Fibroblast of lung (primary cell): ENCODE measurements around the gene NFIC. TPM values are rescaled to one million over a fixed set of nuclear protein-coding genes. Genes with fewer than 3 reads are reported as not detected.

Experiments used
- DNase-seq, 2 donors: peaks; one replicate each; pipeline versions ENCODE4 v3.0.0 to v3.0.0-alpha.2; 2010; ENCODE audit warnings: low read depth in 2 of 2
- H2AFZ ChIP-seq: 2 replicates; pipeline ENCODE4 v1.5.1; 2012; ENCODE audit warnings: low read length, control low read depth, inconsistent platforms
- H3K27ac ChIP-seq: 2 replicates; pipeline ENCODE4 v1.5.1; 2011; ENCODE audit warnings: low read length, control low read depth; ENCODE audit not compliant: insufficient read depth
- H3K27me3 ChIP-seq: 2 replicates; pipeline ENCODE4 v1.5.1; 2011; ENCODE audit warnings: mild to moderate bottlenecking, low read length; ENCODE audit not compliant: control insufficient read depth, insufficient read depth
- H3K36me3 ChIP-seq: 2 replicates; pipeline ENCODE4 v1.5.1; 2011; ENCODE audit warnings: low read length; ENCODE audit not compliant: control insufficient read depth, insufficient read depth
- H3K4me1 ChIP-seq: 2 replicates; pipeline ENCODE4 v1.5.1; 2011; ENCODE audit warnings: low read length; ENCODE audit not compliant: control insufficient read depth, insufficient read depth; ENCODE audit errors: extremely low read depth
- H3K4me2 ChIP-seq: 2 replicates; pipeline ENCODE4 v1.5.1; 2011; ENCODE audit warnings: low read length, control low read depth; ENCODE audit not compliant: insufficient read depth; ENCODE audit errors: extremely low read depth
- H3K4me3 ChIP-seq, 4 experiments: fragments of 200-600 bp in 1 of 4; sonication (generic) in 1 of 4; replicated peaks in 1 of 4; 2 replicates each; pipeline ENCODE4 v1.5.1; 2011 to 2016; ENCODE audit warnings: low read length in 4 of 4, low read depth in 3 of 4, mild to moderate bottlenecking in 3 of 4, control low read depth in 2 of 4, inconsistent platforms in 1 of 4, mixed read lengths in 1 of 4; ENCODE audit not compliant: insufficient read depth in 1 of 4; ENCODE audit errors: control extremely low read depth in 1 of 4
- H3K79me2 ChIP-seq: 2 replicates; pipeline ENCODE4 v1.5.1; 2012; ENCODE audit warnings: mild to moderate bottlenecking, low read length, inconsistent platforms; ENCODE audit not compliant: control insufficient read depth, insufficient read depth
- H3K9ac ChIP-seq: 2 replicates; pipeline ENCODE4 v1.5.1; 2011; ENCODE audit warnings: mild to moderate bottlenecking, low read length, control low read depth; ENCODE audit not compliant: insufficient read depth
- H3K9me3 ChIP-seq: 2 replicates; pipeline ENCODE4 v1.5.1; 2012; ENCODE audit warnings: low read depth, low read length; ENCODE audit not compliant: control insufficient read depth, insufficient read depth
- H4K20me1 ChIP-seq: 2 replicates; pipeline ENCODE4 v1.5.1; 2011; ENCODE audit warnings: low read length; ENCODE audit not compliant: control insufficient read depth, insufficient read depth; ENCODE audit errors: extremely low read depth
- EZH2 ChIP-seq: IDR thresholded peaks from 2 replicates; pipeline ENCODE4 v1.5.1; 2012; ENCODE audit warnings: low read length, control low read depth, mild to moderate bottlenecking; ENCODE audit errors: missing control alignments
- polyA plus RNA-seq, 2 donors: library from polyadenylated mRNA; depleted of rRNA in 1 of 2; stranded (reverse) in 1 of 2; unstranded in 1 of 2; fragments of >200 nt; gene quantifications; 2 replicates each; pipeline ENCODE4 v1.2.1, GENCODE V29; 2011 to 2012; ENCODE audit warnings: missing spikeins in 1 of 2
- total RNA-seq: library from RNA; depleted of rRNA; stranded (reverse); fragments of >200 nt; gene quantifications from 2 replicates; pipeline ENCODE4 v1.2.1, GENCODE V29; 2014
- TF ChIP-seq, protein P1 (sequence below), 2 donors: IDR thresholded peaks in 1 of 2; conservative IDR thresholded peaks in 1 of 2; 1 replicate in 1 of 2; 2 replicates in 1 of 2; pipeline ENCODE4 v1.5.1; 2011 to 2012; ENCODE audit warnings: low read length in 2 of 2, control low read depth in 1 of 2, inconsistent platforms in 1 of 2, low read depth in 1 of 2, mild to moderate bottlenecking in 1 of 2

The NFIC gene
- total and polyA plus RNA-seq, 2 donors (not counting 1 experiment from before 2014, with no cell fraction given): 7.9 to 66.4 TPM

DNA sequence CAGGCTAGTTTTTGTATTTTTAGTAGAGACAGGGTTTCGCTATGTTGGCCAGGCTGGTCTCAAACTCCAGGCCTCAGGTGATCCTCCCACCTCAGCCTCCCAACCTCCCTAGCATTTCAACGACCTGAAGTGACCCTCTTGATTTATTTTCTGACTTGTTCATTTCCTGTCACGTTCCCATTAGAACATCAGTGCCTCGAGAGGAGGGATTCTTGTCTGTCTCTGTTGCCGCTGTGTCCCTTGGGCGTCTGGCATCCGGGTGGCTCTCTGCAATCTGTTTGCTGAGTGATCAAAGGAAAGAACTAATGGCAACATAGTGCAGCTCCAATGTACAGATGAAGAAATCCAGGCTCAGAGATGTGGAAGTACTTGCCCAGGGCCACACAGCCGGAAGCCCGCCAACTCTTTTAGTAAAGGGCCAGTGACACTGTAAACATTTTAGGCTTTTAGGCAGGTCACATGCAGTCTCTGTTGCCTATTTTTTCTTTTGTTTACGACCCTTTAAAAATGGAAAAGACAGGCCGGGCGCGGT is 47.5 kb downstream of the NFIC start:
- H3K36me3 ChIP-seq: peaks cover 8% of the 10 kb centered on the region
- no peak overlapping the region for H3K4me3 ChIP-seq
- no peak overlapping the region for H3K4me2 ChIP-seq
- no peak overlapping the region for H3K27ac ChIP-seq
- DNase-seq: no peak
- no peaks in the 10 kb centered on the region for H4K20me1 ChIP-seq
- H3K9ac ChIP-seq: no peak overlapping the region
- H3K27me3 ChIP-seq: no peaks in the 10 kb centered on the region
- TF ChIP-seq, protein P1, sequence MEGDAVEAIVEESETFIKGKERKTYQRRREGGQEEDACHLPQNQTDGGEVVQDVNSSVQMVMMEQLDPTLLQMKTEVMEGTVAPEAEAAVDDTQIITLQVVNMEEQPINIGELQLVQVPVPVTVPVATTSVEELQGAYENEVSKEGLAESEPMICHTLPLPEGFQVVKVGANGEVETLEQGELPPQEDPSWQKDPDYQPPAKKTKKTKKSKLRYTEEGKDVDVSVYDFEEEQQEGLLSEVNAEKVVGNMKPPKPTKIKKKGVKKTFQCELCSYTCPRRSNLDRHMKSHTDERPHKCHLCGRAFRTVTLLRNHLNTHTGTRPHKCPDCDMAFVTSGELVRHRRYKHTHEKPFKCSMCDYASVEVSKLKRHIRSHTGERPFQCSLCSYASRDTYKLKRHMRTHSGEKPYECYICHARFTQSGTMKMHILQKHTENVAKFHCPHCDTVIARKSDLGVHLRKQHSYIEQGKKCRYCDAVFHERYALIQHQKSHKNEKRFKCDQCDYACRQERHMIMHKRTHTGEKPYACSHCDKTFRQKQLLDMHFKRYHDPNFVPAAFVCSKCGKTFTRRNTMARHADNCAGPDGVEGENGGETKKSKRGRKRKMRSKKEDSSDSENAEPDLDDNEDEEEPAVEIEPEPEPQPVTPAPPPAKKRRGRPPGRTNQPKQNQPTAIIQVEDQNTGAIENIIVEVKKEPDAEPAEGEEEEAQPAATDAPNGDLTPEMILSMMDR (conservative IDR thresholded peaks at IDR 0.05 in 1 of 2, IDR thresholded peaks at IDR 0.05 in 1 of 2; ENCODE audit: low read depth in 1 of 2, low read length in 2 of 2): no peak
- TF ChIP-seq EZH2: no peak
- peaks cover 55% of the 10 kb centered on the region for H3K79me2 ChIP-seq
- H2AFZ ChIP-seq: no peak overlapping the region
- H3K9me3 ChIP-seq: no peaks in the 10 kb centered on the region
- H3K4me1 ChIP-seq: peaks cover 5% of the 10 kb centered on the region

DNA sequence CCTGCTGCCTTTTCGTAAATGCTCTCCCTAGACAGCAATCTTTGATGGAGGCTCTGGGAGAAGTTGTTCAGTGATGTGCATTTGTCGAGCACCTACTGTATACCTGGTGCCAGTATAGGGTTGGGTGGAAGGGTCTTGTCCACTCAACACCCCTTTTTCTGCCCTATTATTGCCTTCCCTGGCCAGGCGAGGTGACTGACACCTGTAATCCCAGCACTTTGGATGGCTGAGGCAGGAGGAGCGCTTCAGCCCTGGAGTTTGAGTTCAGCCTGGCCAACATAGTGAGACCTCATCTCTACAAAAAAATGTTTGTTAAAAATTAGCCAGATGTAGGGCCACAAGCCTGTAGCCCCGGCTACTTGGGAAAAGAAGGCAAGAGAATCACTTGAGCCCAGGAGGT is 49.3 kb downstream of the NFIC start:
- H3K27ac ChIP-seq: no peak overlapping the region
- no peaks in the 10 kb centered on the region for H3K9me3 ChIP-seq
- no peak overlapping the region for H2AFZ ChIP-seq
- peaks cover 5% of the 10 kb centered on the region for H3K4me1 ChIP-seq
- H3K36me3 ChIP-seq: peaks cover 2% of the 10 kb centered on the region
- H4K20me1 ChIP-seq: no peaks in the 10 kb centered on the region
- no peak overlapping the region for H3K4me2 ChIP-seq
- H3K27me3 ChIP-seq: no peaks in the 10 kb centered on the region
- no peak overlapping the region for H3K9ac ChIP-seq
- H3K79me2 ChIP-seq: peaks cover 46% of the 10 kb centered on the region
- H3K4me3 ChIP-seq: no peak overlapping the region
- TF ChIP-seq EZH2: no peak
- TF ChIP-seq, protein P1 (conservative IDR thresholded peaks at IDR 0.05 in 1 of 2, IDR thresholded peaks at IDR 0.05 in 1 of 2; ENCODE audit: low read depth in 1 of 2, low read length in 2 of 2): no peak
- no peak for DNase-seq

DNA sequence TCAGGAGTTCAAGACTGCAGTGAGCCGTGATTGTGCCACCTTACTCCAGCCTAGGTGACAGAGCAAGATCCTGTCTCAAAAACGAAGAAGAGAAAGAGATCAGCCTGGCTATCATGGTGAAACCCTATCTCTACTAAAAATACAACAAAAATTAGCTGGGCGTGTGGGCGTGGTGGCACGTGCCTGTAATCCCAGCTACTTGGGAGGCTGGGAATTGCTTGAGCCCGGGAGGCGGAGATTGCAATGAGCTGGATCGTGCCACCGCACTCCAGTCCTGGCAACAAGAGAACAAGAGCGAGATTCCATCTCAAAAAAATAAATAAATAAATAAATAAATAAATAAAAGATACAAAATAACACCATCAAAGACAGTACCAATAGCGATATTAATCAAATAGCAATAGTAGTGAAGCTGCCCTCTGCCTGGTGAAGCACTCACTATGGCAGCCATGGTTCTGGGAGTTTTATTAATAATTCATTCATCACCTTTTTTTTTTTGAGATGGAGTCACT is 53.9 kb downstream of the NFIC start:
- TF ChIP-seq EZH2: no peak
- TF ChIP-seq, protein P1 (conservative IDR thresholded peaks at IDR 0.05 in 1 of 2, IDR thresholded peaks at IDR 0.05 in 1 of 2; ENCODE audit: low read depth in 1 of 2, low read length in 2 of 2): no peak
- Histone ChIP-seq H3K4me1 (peaks cover 4% of the 10 kb centered on the region), H3K79me2 (peaks cover 46% of the 10 kb centered on the region), H3K4me3 (no peak overlapping the region), H3K27me3 (no peaks in the 10 kb centered on the region), H3K36me3 (peaks cover 9% of the 10 kb centered on the region), H3K9ac (no peak overlapping the region), H3K4me2 (no peak overlapping the region), H4K20me1 (no peaks in the 10 kb centered on the region), H3K27ac (no peak overlapping the region), H3K9me3 (no peaks in the 10 kb centered on the region), H2AFZ (no peak overlapping the region)
- DNase-seq: no peak
